HEK293 (cell line): ENCODE data around the gene EDEM2.

Experiments
- CTCF ChIA-PET: fragments of 350-600 bp; formaldehyde crosslinking; extraction: SDS; loops from one replicate; lab custom pipeline; 2021; ENCODE audit warnings: antibody characterized with exemption; lab: Yijun Ruan, JAX
- POLR2A ChIA-PET: fragments of 300-600 bp; formaldehyde crosslinking; extraction: SDS; loops from one replicate; lab custom pipeline; 2020; ENCODE audit warnings: antibody characterized with exemption, inconsistent platforms; lab: Yijun Ruan, JAX
- H3K27ac ChIP-seq: fragments of 200-500 bp; sonication (Bioruptor generic); 2 replicates; pipeline ENCODE4 v1.5.1; 2014; ENCODE audit warnings: low read depth, low read length, control low read depth, inconsistent platforms; ENCODE audit errors: extremely low read depth
- H3K36me3 ChIP-seq, 2 experiments: fragments of 200-500 bp in 1 of 2; sonication (Bioruptor generic) in 1 of 2; 1 replicate in 1 of 2; 2 replicates in 1 of 2; pipeline ENCODE4 v1.5.1; 2014 to 2017; ENCODE audit warnings: inconsistent platforms in 2 of 2, low read length in 2 of 2; ENCODE audit not compliant: control insufficient read depth in 2 of 2, insufficient read depth in 1 of 2
- H3K4me1 ChIP-seq: fragments of 200-500 bp; sonication (Bioruptor generic); 2 replicates; pipeline ENCODE4 v1.5.1; 2014; ENCODE audit warnings: mild to moderate bottlenecking, low read length, inconsistent platforms; ENCODE audit not compliant: control insufficient read depth, insufficient read depth
- H3K4me3 ChIP-seq: 2 replicates; pipeline ENCODE4 v1.5.1; 2011; ENCODE audit warnings: low read depth, mild to moderate bottlenecking, control low read depth, low read length, moderate library complexity
- H3K9me3 ChIP-seq: fragments of 200-500 bp; sonication (Bioruptor generic); 2 replicates; pipeline ENCODE4 v1.5.1; 2014; ENCODE audit warnings: low read depth, low read length, inconsistent platforms; ENCODE audit not compliant: control insufficient read depth, insufficient read depth
- BCL11A ChIP-seq: fragments of 450-650 bp; formaldehyde crosslinking; IDR thresholded peaks from 2 replicates; pipeline ENCODE4 v1.5.1; 2016; ENCODE audit warnings: low read depth, missing biosample characterization, missing genetic modification characterization
- GLIS1 ChIP-seq: fragments of 450-650 bp; formaldehyde crosslinking; IDR thresholded peaks from 2 replicates; pipeline ENCODE4 v1.5.1; 2016; ENCODE audit warnings: missing biosample characterization, missing genetic modification characterization
- MEIS1 ChIP-seq: sonication (generic); formaldehyde crosslinking; IDR thresholded peaks from 2 replicates; pipeline ENCODE4 v1.8.1; 2022; ENCODE audit warnings: missing genetic modification reagents, mild to moderate bottlenecking, borderline replicate concordance
- PRDM1 ChIP-seq: fragments of 450-650 bp; formaldehyde crosslinking; IDR thresholded peaks from 2 replicates; pipeline ENCODE4; 2016; ENCODE audit warnings: missing biosample characterization, missing genetic modification characterization
- WT1 ChIP-seq: fragments of 450-650 bp; formaldehyde crosslinking; IDR thresholded peaks from 2 replicates; pipeline ENCODE4 v1.5.1; 2016; ENCODE audit warnings: missing biosample characterization, missing genetic modification characterization
- ZBTB1 ChIP-seq: fragments of 450-650 bp; formaldehyde crosslinking; IDR thresholded peaks from 2 replicates; pipeline ENCODE4 v1.5.1; 2016; ENCODE audit warnings: missing biosample characterization, missing genetic modification characterization
- ZFP37 ChIP-seq: fragments of 450-650 bp; formaldehyde crosslinking; IDR thresholded peaks from 2 replicates; pipeline ENCODE4 v1.5.1; 2016; ENCODE audit warnings: missing biosample characterization, missing genetic modification characterization
- ZNF132 ChIP-seq: fragments of 450-650 bp; formaldehyde crosslinking; IDR thresholded peaks from 2 replicates; pipeline ENCODE4 v1.5.1; 2017; ENCODE audit warnings: missing biosample characterization, missing genetic modification characterization, borderline replicate concordance
- ZNF184 ChIP-seq: fragments of 450-650 bp; IDR thresholded peaks from 2 replicates; pipeline ENCODE4 v1.5.1; 2018; ENCODE audit warnings: missing biosample characterization, mild to moderate bottlenecking, missing genetic modification characterization
- ZNF366 ChIP-seq: fragments of 450-650 bp; formaldehyde crosslinking; conservative IDR thresholded peaks from 2 replicates; pipeline ENCODE4 v1.5.1; 2016; ENCODE audit warnings: missing biosample characterization, missing genetic modification characterization
- ZNF394 ChIP-seq: fragments of 450-650 bp; formaldehyde crosslinking; IDR thresholded peaks from 2 replicates; pipeline ENCODE4 v1.5.1; 2016; ENCODE audit warnings: missing biosample characterization, missing genetic modification characterization, mild to moderate bottlenecking, moderate library complexity, borderline replicate concordance
- ZNF529 ChIP-seq: fragments of 450-650 bp; formaldehyde crosslinking; IDR thresholded peaks from 2 replicates; pipeline ENCODE4 v1.5.1; 2017; ENCODE audit warnings: missing genetic modification characterization, missing biosample characterization; ENCODE audit not compliant: insufficient replicate concordance
- ZNF561 ChIP-seq: fragments of 450-650 bp; IDR thresholded peaks from 2 replicates; pipeline ENCODE4 v1.5.1; 2018; ENCODE audit warnings: missing biosample characterization, missing genetic modification characterization, borderline replicate concordance
- ZNF621 ChIP-seq: fragments of 450-650 bp; formaldehyde crosslinking; IDR thresholded peaks from 2 replicates; pipeline ENCODE4 v1.5.1; 2017; ENCODE audit warnings: missing biosample characterization, missing genetic modification characterization
- ZSCAN16 ChIP-seq: fragments of 450-650 bp; formaldehyde crosslinking; IDR thresholded peaks from 2 replicates; pipeline ENCODE4 v1.5.1; 2016; ENCODE audit warnings: missing biosample characterization, missing genetic modification characterization
- TF ChIP-seq, protein P1 (sequence below): fragments of 450-650 bp; formaldehyde crosslinking; IDR thresholded peaks from 2 replicates; pipeline ENCODE4 v1.5.1; 2016; ENCODE audit warnings: missing biosample characterization, missing genetic modification characterization
- TF ChIP-seq, protein P2 (sequence below): fragments of 450-650 bp; formaldehyde crosslinking; IDR thresholded peaks from 2 replicates; pipeline ENCODE4 v1.5.1; 2016; ENCODE audit warnings: missing biosample characterization, missing genetic modification characterization
- TF ChIP-seq, protein P3 (sequence below): fragments of 450-650 bp; formaldehyde crosslinking; IDR thresholded peaks from 2 replicates; pipeline ENCODE4 v1.5.1; 2017; ENCODE audit warnings: missing biosample characterization, missing genetic modification characterization
- TF ChIP-seq, protein P4 (sequence below): fragments of 450-650 bp; formaldehyde crosslinking; IDR thresholded peaks from 2 replicates; pipeline ENCODE4 v1.5.1; 2016; ENCODE audit warnings: missing biosample characterization, missing genetic modification characterization
- TF ChIP-seq, protein P5 (sequence below): fragments of 450-650 bp; formaldehyde crosslinking; IDR thresholded peaks from 2 replicates; pipeline ENCODE4 v1.5.1; 2017; ENCODE audit warnings: missing biosample characterization, mild to moderate bottlenecking, missing genetic modification characterization, moderate library complexity
- TF ChIP-seq, protein P6 (sequence below): fragments of 450-650 bp; formaldehyde crosslinking; IDR thresholded peaks from 2 replicates; pipeline ENCODE4 v1.5.1; 2016; ENCODE audit warnings: missing biosample characterization, missing genetic modification characterization

EDEM2 gene

DNA sequence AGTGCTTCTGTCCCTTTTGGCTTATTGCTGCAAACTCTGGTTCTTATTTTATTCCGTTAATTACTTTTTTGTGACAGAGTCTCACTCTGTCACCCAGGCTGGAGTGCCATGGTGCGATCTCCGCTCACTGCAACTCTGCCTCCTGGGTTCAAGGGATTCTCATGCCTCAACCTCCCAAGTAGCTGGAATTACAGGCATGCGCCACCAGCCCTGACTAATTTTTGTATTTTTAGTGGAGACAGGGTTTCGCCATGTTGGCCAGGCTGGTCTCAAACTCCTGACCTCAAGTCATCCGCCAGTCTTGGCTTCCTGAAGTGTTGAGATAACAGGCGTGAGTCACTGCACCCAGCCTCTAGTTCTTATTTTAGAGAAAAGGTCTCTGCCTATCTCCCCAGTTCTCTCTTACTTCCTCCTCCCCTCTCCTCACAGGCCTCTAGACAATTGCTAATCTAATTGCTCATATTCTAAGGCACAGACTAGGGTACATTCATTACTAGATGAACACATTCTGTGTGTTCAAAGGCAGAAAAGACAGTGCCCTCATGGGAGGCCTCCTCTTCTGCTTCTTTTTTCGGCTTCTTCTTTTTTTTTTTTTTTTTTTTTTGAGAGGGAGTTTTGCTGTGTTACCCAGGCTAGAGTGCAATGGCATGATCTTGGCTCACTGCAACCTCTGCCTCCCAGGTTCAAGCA, 27.0 kb downstream of the EDEM2 start (continued):
- TF ChIP-seq, protein P1, sequence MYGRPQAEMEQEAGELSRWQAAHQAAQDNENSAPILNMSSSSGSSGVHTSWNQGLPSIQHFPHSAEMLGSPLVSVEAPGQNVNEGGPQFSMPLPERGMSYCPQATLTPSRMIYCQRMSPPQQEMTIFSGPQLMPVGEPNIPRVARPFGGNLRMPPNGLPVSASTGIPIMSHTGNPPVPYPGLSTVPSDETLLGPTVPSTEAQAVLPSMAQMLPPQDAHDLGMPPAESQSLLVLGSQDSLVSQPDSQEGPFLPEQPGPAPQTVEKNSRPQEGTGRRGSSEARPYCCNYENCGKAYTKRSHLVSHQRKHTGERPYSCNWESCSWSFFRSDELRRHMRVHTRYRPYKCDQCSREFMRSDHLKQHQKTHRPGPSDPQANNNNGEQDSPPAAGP: no peak
- no peak for TF ChIP-seq ZNF561 (tag by site-specific recombination)
- no peak for TF ChIP-seq ZSCAN16 (tag by site-specific recombination)
- no peak for TF ChIP-seq BCL11A (tag by site-specific recombination)
- no peak for TF ChIP-seq GLIS1 (tag by site-specific recombination)
- TF ChIP-seq PRDM1 (tag by site-specific recombination): no peak

DNA sequence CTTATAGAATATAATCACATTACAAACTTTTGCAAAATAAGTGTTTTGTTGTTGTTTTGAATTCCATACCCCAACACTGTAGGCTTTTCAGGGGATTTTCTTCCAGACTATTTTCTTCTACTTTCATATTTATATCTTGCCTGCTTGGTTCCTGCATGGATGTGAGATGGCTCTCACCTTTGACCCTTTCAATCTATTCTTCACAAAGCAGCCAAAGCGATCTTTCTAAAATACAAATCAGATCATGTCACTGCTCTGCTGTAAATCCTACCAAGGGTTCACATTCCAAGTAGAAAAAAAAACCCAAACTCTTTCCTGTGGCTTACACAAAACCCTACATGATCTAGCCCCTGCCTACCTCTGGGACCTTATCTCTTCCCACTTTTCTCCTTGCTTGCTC, 29.5 kb downstream of the EDEM2 start:
- TF ChIP-seq, protein P2, sequence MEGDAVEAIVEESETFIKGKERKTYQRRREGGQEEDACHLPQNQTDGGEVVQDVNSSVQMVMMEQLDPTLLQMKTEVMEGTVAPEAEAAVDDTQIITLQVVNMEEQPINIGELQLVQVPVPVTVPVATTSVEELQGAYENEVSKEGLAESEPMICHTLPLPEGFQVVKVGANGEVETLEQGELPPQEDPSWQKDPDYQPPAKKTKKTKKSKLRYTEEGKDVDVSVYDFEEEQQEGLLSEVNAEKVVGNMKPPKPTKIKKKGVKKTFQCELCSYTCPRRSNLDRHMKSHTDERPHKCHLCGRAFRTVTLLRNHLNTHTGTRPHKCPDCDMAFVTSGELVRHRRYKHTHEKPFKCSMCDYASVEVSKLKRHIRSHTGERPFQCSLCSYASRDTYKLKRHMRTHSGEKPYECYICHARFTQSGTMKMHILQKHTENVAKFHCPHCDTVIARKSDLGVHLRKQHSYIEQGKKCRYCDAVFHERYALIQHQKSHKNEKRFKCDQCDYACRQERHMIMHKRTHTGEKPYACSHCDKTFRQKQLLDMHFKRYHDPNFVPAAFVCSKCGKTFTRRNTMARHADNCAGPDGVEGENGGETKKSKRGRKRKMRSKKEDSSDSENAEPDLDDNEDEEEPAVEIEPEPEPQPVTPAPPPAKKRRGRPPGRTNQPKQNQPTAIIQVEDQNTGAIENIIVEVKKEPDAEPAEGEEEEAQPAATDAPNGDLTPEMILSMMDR (tag by site-specific recombination): no peak
- TF ChIP-seq ZNF366 (tag by site-specific recombination) (no peak), ZNF184 (tag by site-specific recombination) (no peak)
- H3K9me3 ChIP-seq: no peaks in the 10 kb centered on the region
- no peak overlapping the region for H3K27ac ChIP-seq
- no peak overlapping the region for H3K4me3 ChIP-seq
- H3K36me3 ChIP-seq: peaks cover 0 to 46% of the 10 kb centered on the region in 2 experiments; a peak in 2 of 3 replicates
- no peaks in the 10 kb centered on the region for H3K4me1 ChIP-seq
- ChIA-PET CTCF (interaction anchor here (0.7 to 1.2 kb wide), 2 partner anchors 21 to 91 kb away, joined by 3 to 6 read pairs; no protein-coding TSS in a partner anchor), POLR2A (no interaction called here)

DNA sequence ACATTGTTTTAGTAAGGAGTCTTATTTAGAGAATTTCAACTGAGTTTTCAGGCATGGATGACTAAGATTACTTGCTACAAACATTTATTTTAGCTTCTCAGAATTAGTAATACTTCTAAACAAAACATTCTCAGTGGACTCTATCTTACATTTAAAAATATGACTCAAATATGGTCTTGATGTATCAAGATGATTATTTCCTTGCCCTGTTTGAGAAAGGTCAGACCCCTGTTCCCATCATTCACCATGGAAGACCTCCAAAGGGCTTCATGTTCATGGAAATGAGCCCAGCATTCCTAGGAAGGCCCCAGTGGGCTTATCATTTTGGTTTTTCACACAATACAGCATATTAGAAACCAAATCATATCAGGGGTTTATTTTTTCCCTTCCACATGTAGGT, 29.9 kb downstream of the EDEM2 start:
- ChIA-PET CTCF (no interaction called here), POLR2A (no interaction called here)
- Histone ChIP-seq H3K9me3 (no peaks in the 10 kb centered on the region), H3K4me3 (no peak overlapping the region), H3K27ac (no peak overlapping the region), H3K4me1 (no peaks in the 10 kb centered on the region), H3K36me3 (peaks cover 0 to 43% of the 10 kb centered on the region in 2 experiments; a peak in 2 of 3 replicates)
- TF ChIP-seq WT1 (tag by site-specific recombination) (no peak), ZFP37 (tag by site-specific recombination) (no peak), ZNF529 (tag by site-specific recombination) (no peak), PRDM1 (tag by site-specific recombination) (no peak), ZNF621 (tag by site-specific recombination) (no peak), ZNF394 (tag by site-specific recombination) (no peak), ZNF132 (tag by site-specific recombination) (no peak), MEIS1 (CRISPR knock-in tag) (no peak), ZBTB1 (tag by site-specific recombination) (no peak)
- TF ChIP-seq, protein P3, sequence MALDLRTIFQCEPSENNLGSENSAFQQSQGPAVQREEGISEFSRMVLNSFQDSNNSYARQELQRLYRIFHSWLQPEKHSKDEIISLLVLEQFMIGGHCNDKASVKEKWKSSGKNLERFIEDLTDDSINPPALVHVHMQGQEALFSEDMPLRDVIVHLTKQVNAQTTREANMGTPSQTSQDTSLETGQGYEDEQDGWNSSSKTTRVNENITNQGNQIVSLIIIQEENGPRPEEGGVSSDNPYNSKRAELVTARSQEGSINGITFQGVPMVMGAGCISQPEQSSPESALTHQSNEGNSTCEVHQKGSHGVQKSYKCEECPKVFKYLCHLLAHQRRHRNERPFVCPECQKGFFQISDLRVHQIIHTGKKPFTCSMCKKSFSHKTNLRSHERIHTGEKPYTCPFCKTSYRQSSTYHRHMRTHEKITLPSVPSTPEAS (tag by site-specific recombination): no peak
- TF ChIP-seq, protein P4, sequence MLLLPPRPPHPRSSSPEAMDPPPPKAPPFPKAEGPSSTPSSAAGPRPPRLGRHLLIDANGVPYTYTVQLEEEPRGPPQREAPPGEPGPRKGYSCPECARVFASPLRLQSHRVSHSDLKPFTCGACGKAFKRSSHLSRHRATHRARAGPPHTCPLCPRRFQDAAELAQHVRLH: no peak
- TF ChIP-seq, protein P5, sequence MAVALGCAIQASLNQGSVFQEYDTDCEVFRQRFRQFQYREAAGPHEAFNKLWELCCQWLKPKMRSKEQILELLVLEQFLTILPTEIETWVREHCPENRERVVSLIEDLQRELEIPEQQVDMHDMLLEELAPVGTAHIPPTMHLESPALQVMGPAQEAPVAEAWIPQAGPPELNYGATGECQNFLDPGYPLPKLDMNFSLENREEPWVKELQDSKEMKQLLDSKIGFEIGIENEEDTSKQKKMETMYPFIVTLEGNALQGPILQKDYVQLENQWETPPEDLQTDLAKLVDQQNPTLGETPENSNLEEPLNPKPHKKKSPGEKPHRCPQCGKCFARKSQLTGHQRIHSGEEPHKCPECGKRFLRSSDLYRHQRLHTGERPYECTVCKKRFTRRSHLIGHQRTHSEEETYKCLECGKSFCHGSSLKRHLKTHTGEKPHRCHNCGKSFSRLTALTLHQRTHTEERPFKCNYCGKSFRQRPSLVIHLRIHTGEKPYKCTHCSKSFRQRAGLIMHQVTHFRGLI (tag by site-specific recombination): no peak
- TF ChIP-seq, protein P6, sequence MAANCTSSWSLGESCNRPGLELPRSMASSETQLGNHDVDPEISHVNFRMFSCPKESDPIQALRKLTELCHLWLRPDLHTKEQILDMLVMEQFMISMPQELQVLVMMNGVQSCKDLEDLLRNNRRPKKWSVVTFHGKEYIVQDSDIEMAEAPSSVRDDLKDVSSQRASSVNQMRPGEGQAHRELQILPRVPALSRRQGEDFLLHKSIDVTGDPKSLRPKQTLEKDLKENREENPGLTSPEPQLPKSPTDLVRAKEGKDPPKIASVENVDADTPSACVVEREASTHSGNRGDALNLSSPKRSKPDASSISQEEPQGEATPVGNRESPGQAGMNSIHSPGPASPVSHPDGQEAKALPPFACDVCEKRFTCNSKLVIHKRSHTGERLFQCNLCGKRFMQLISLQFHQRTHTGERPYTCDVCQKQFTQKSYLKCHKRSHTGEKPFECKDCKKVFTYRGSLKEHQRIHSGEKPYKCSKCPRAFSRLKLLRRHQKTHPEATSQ (tag by site-specific recombination): no peak
- TF ChIP-seq, protein P2 (tag by site-specific recombination): no peak
